NCI-H2081 (cell line): ENCODE data around the gene CORO2B.
A peak's percentile ranks its signal among the peaks of the same experiment; 100 is the strongest.

ENCODE experiments used
- DNase-seq, 2 experiments: peaks; one replicate each; lab custom pipeline; 2025; lab: John Stamatoyannopoulos, UW

The CORO2B gene

GRCh38 chr15:68590721-68591389 is 12.1 kb downstream of the CORO2B start:
- no peak for DNase-seq

GRCh38 chr15:68592054-68592453 is 13.3 kb downstream of the CORO2B start:
- DNase-seq, result no peak

- no peak for DNase-seq
These were observed 13.8 kb downstream of the CORO2B start for GRCh38 chr15:68592544-68592943.

- no peak for DNase-seq
These were observed 14.5 kb downstream of the CORO2B start for GRCh38 chr15:68593341-68593740.

- no peak for DNase-seq
These were observed 15.2 kb downstream of the CORO2B start for GRCh38 chr15:68593828-68594532.

GRCh38 chr15:68594533-68595259 is 15.9 kb downstream of the CORO2B start:
- DNase-seq, result no peak

GRCh38 chr15:68595260-68595564 is 16.4 kb downstream of the CORO2B start:
- no peak for DNase-seq

GRCh38 chr15:68595761-68596160 is 17.0 kb downstream of the CORO2B start:
- no peak for DNase-seq

GRCh38 chr15:68596691-68597090 is 17.9 kb downstream of the CORO2B start:
- no peak for DNase-seq

- DNase-seq, result no peak
These were observed 18.8 kb downstream of the CORO2B start for GRCh38 chr15:68597581-68597980.

GRCh38 chr15:68598171-68599152 is 19.7 kb downstream of the CORO2B start:
- no peak for DNase-seq

- no peak for DNase-seq
These were observed 20.4 kb downstream of the CORO2B start for GRCh38 chr15:68599153-68599545.

GRCh38 chr15:68599560-68600071 is 20.8 kb downstream of the CORO2B start:
- DNase-seq, result peak; percentile 6 to 15

- no peak for DNase-seq
These were observed 22.7 kb downstream of the CORO2B start for GRCh38 chr15:68601206-68602197.

- DNase-seq, result no peak
These were observed 23.8 kb downstream of the CORO2B start for GRCh38 chr15:68602459-68603215.

GRCh38 chr15:68603216-68603595 is 24.4 kb downstream of the CORO2B start:
- DNase-seq, result no peak

- DNase-seq, result no peak
These were observed 25.2 kb downstream of the CORO2B start for GRCh38 chr15:68603951-68604350.

GRCh38 chr15:68604840-68605478 is 26.2 kb downstream of the CORO2B start:
- peak; percentile 47 to 85 for DNase-seq

GRCh38 chr15:68606375-68606774 is 27.6 kb downstream of the CORO2B start:
- DNase-seq, result no peak
